Measurements from ENCODE around the gene HELZ2.
A peak's percentile ranks its signal among the peaks of the same experiment; 100 is the strongest.

HELZ2 gene

GRCh38 chr20:63549679-63550282, 24.3 kb downstream of the HELZ2 start:
- no peak for DNase-seq

- no peak for DNase-seq
Measured at GRCh38 chr20:63549019-63549418, 25.0 kb downstream of the HELZ2 start.

- DNase-seq = no peak
Measured at GRCh38 chr20:63548542-63548941, 25.5 kb downstream of the HELZ2 start.

GRCh38 chr20:63547725-63548480, 26.1 kb downstream of the HELZ2 start, which contains the start of gene SRMS:
Gene SRMS (minus strand): TSS chr20:63547749. CDS start chr20:63547463, 286 bp downstream.
- DNase-seq = no peak

GRCh38 chr20:63546956-63547724, 26.9 kb downstream of the HELZ2 start:
- no peak for DNase-seq

GRCh38 chr20:63546256-63546955, 27.6 kb downstream of the HELZ2 start:
- no peak for DNase-seq

GRCh38 chr20:63545814-63546213, 28.2 kb downstream of the HELZ2 start:
- DNase-seq = no peak

GRCh38 chr20:63544958-63545516, 29.0 kb downstream of the HELZ2 start:
- DNase-seq = no peak

- no peak for DNase-seq
Measured at GRCh38 chr20:63544241-63544957, 29.6 kb downstream of the HELZ2 start.

- DNase-seq = no peak
Measured at GRCh38 chr20:63543733-63544132, 30.3 kb downstream of the HELZ2 start.

- DNase-seq = no peak
Measured at GRCh38 chr20:63543131-63543530, 30.9 kb downstream of the HELZ2 start.

- no peak for DNase-seq
Measured at GRCh38 chr20:63542696-63543095, 31.3 kb downstream of the HELZ2 start.

- no peak for DNase-seq
Measured at GRCh38 chr20:63542031-63542559, 31.9 kb downstream of the HELZ2 start.

GRCh38 chr20:63541371-63541770, 32.7 kb downstream of the HELZ2 start:
- DNase-seq = no peak

- DNase-seq = peak; percentile 39
Measured at GRCh38 chr20:63540417-63541186, 33.4 kb downstream of the HELZ2 start.

- no peak for DNase-seq
Measured at GRCh38 chr20:63539441-63540370, 34.3 kb downstream of the HELZ2 start.

- DNase-seq = no peak
Measured at GRCh38 chr20:63539092-63539430, 35.0 kb downstream of the HELZ2 start.

- DNase-seq = no peak
Measured at GRCh38 chr20:63538204-63539091, 35.6 kb downstream of the HELZ2 start.
